ENCODE results near the gene TMEM37. TPM values are rescaled to one million over a fixed set of nuclear protein-coding genes. Genes with fewer than 3 reads are reported as not detected.
A peak's percentile ranks its signal among the peaks of the same experiment; 100 is the strongest.

Gene TMEM37
- total and polyA plus RNA-seq, 2 of the 13 experiments (the other 11 are each of a cell fraction or from before 2014, with no cell fraction given) = 37.7 to 115 TPM

DNA sequence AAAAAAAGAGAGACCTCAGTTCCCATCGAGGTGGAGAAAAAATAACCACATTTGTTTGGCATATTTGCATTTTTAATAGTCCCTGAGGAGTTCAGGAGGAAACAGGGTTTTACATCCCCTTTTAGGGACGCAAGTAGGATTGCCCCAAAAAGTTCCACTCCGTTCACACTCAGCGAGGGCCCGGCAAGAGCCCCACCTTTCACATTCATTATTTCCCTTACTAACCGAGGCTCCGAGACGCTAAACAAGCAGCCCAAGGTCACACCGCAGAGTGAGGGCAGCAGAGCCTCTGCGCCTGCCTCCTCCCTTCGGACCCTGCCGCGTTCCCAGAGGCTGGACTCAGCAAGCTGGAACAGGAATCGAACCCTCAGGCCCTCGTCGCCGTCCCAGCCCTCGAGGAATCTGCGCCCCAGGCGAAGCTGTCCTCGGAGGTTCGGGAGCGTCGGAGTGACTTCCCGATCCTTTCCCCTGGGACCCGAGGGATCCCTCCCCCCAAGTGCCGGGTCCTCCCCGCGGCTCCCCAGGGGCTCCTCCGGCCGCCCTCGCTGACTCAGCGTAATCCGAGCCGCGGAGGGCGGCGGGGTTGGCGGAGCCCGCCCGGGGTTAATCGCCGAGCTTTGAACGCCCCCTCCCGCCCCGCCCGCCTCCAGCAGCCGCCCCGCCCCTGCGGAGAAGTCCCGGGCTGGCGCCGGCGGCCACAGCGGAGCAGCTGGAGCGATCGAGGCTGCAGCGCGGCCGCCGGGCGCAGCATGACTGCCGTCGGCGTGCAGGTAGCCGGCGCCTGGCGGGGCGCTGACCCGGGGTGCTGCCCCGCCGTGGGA is at the start of gene TMEM37 (continued):
- TF ChIP-seq IRX3 (CRISPR knock-in tag; IDR thresholded peaks at IDR 0.05; ENCODE audit: borderline replicate concordance, low read depth) (no peak; the same call in 1 of the 2 replicates), CENPT (CRISPR knock-in tag; IDR thresholded peaks at IDR 0.05; ENCODE audit: low read depth) (no peak), PCBP1 (IDR thresholded peaks at IDR 0.05; ENCODE audit: borderline replicate concordance, low read depth, low read length) (no peak), THAP7 (CRISPR knock-in tag; IDR thresholded peaks at IDR 0.05) (peak; percentile 16; the same call in 1 of the 2 replicates), ZNF589 (CRISPR knock-in tag; conservative IDR thresholded peaks at IDR 0.05) (peak; percentile 79), NR1H2 (CRISPR knock-in tag; IDR thresholded peaks at IDR 0.05; ENCODE audit: borderline replicate concordance, low read depth) (no peak), NFYC (CRISPR knock-in tag; IDR thresholded peaks at IDR 0.05) (no peak), ELF4 (CRISPR knock-in tag; IDR thresholded peaks at IDR 0.05; ENCODE audit: borderline replicate concordance) (0 out of 2 replicates have a peak, but pooled peaks have one; percentile 22), ZNF564 (CRISPR knock-in tag; IDR thresholded peaks at IDR 0.05) (0 out of 2 replicates have a peak, but pooled peaks have one; percentile 54), ATF1 (CRISPR knock-in tag; IDR thresholded peaks at IDR 0.05) (no peak), ZNF333 (CRISPR knock-in tag; IDR thresholded peaks at IDR 0.05; ENCODE audit: borderline replicate concordance) (peak; percentile 96; the same call in 1 of the 2 replicates), KLF12 (CRISPR knock-in tag; IDR thresholded peaks at IDR 0.05; ENCODE audit: borderline replicate concordance) (peak; percentile 96), KLF16 (CRISPR knock-in tag; IDR thresholded peaks at IDR 0.05) (peak in 1 of 2 experiments; percentile 81; a peak in 2 of 4 replicates), MAF1 (CRISPR knock-in tag; IDR thresholded peaks at IDR 0.05; ENCODE audit: borderline replicate concordance) (peak; percentile 14; the same call in 1 of the 2 replicates), RCOR2 (CRISPR knock-in tag; IDR thresholded peaks at IDR 0.05) (peak; percentile 86), NR2F2 (IDR thresholded peaks at IDR 0.05; ENCODE audit: borderline replicate concordance, low read depth) (peak; percentile 54; the same call in 1 of the 2 replicates), SMARCE1 (IDR thresholded peaks at IDR 0.05; ENCODE audit: borderline replicate concordance) (no peak), AKAP8 (CRISPR knock-in tag; IDR thresholded peaks at IDR 0.05) (peak; percentile 24; the same call in 1 of the 2 replicates), ZFP36L2 (CRISPR knock-in tag; IDR thresholded peaks at IDR 0.05) (no peak), SOX5 (CRISPR knock-in tag; IDR thresholded peaks at IDR 0.05; ENCODE audit: borderline replicate concordance) (peak; percentile 45; the same call in 1 of the 2 replicates), TAF15 (IDR thresholded peaks at IDR 0.05; ENCODE audit: low read depth, low read length, poor library complexity, severe bottlenecking) (peak; percentile 75), KAT2B (IDR thresholded peaks at IDR 0.05; ENCODE audit: borderline replicate concordance, low read depth, low read length) (no peak), NFKB2 (CRISPR knock-in tag; IDR thresholded peaks at IDR 0.05; ENCODE audit: borderline replicate concordance) (no peak; the same call in none of the 2 replicates), ZC3H4 (CRISPR knock-in tag; IDR thresholded peaks at IDR 0.05; ENCODE audit: borderline replicate concordance) (no peak)
- TF ChIP-seq, protein P1, sequence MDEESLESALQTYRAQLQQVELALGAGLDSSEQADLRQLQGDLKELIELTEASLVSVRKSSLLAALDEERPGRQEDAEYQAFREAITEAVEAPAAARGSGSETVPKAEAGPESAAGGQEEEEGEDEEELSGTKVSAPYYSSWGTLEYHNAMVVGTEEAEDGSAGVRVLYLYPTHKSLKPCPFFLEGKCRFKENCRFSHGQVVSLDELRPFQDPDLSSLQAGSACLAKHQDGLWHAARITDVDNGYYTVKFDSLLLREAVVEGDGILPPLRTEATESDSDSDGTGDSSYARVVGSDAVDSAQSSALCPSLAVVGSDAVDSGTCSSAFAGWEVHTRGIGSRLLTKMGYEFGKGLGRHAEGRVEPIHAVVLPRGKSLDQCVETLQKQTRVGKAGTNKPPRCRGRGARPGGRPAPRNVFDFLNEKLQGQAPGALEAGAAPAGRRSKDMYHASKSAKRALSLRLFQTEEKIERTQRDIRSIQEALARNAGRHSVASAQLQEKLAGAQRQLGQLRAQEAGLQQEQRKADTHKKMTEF (CRISPR knock-in tag; IDR thresholded peaks at IDR 0.05) = peak; percentile 80
- TF ChIP-seq, protein P2, sequence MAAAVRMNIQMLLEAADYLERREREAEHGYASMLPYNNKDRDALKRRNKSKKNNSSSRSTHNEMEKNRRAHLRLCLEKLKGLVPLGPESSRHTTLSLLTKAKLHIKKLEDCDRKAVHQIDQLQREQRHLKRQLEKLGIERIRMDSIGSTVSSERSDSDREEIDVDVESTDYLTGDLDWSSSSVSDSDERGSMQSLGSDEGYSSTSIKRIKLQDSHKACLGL (CRISPR knock-in tag; IDR thresholded peaks at IDR 0.05) = no peak
- TF ChIP-seq, protein P3, sequence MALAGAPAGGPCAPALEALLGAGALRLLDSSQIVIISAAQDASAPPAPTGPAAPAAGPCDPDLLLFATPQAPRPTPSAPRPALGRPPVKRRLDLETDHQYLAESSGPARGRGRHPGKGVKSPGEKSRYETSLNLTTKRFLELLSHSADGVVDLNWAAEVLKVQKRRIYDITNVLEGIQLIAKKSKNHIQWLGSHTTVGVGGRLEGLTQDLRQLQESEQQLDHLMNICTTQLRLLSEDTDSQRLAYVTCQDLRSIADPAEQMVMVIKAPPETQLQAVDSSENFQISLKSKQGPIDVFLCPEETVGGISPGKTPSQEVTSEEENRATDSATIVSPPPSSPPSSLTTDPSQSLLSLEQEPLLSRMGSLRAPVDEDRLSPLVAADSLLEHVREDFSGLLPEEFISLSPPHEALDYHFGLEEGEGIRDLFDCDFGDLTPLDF (CRISPR knock-in tag; IDR thresholded peaks at IDR 0.05) = 0 out of 2 replicates have a peak, but pooled peaks have one; percentile 65

All from HepG2 (cell line).